HG02943 (cell line): Measurements from ENCODE around the gene SPDEF.

ENCODE experiments used
- ATAC-seq: cut with Tn5 transposase; IDR thresholded peaks from one replicate; pipeline ENCODE4 v1.9.1; 2021; ENCODE audit warnings: mild to moderate bottlenecking, low read depth, moderate library complexity; ENCODE audit not compliant: unreplicated experiment

Gene SPDEF

DNA sequence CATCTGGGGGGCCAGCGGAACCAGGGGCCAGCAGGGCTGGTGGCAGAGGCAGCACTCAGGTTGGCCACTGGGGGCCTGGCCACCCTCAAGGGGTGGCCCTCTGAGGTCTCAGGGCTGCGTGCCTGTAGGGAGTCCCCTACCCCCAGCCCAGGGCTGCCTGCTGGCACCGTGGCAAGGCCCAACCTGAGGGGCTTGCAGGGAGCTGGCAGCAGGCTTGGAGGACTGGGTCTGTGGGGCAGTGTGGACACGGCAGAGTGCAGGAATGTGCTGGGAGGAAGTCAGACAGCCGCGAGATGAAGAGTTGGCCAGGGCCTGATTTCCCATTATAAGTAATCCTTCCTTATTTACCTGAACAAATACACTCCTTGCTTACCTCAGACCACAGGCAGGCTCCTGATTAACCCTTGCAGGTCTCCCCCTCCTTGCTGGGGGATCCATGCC is at the start of gene SPDEF:
TSS of gene SPDEF (minus strand) at position 299 of the 441 bp plus-strand sequence. CDS start 11,874 bp downstream, outside the sequence.
- no peak for ATAC-seq

DNA sequence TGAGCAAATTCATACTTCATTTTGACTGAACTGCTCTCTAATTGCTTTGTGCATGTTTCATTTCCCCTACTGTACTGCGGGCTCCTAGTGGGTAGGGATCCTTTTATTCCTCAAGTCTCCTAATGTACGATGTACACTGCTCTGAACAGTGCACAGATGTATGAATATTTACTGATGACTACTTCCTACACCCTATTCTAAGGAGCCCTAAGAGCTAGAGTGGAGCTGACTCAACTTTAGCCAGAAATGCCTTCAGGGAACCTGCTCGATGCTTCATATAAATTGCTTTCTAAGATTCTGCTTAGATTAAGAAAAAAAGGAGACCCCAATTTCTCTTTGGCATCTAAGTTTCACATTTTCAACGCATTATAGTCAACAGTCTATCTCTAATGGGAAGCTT is 47.6 kb upstream of the SPDEF start:
- ATAC-seq: no peak

DNA sequence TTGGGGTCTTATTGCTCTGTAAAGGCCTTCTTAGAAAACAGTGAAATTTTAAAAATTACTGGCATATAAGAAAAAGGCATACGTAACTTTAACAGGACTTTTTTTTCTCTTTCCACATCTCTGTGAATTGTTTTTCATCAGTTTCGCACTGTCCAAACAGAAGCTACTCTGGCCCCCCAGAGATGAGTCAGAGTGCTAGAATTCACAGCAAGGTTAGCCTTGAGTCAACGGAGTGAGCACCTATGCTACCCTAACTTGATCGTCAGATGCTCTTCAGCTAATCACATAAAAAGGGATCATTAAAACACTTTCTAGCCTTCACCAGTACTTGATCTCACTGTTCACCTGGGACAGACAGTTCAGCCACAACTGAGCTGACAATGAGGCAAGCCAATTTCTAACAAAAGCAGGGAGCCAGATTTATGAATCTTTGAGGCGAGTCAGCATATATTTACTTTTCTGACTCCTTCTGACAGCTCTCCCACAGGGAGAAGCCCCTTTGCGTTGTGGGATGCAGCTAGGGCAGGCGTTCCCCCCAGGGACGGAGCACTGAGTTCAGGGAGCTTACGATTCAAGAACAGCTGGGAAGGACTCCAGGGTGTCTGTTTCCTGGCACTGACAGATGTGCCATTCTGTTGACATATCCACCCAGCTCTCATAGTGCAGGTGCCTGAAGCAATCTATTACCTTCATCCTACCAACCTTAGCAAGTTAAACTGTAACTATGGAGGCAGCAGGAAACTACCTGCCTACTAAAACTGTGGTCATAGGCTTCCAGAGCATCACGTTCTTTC is 46.4 kb upstream of the SPDEF start:
- ATAC-seq: no peak

DNA sequence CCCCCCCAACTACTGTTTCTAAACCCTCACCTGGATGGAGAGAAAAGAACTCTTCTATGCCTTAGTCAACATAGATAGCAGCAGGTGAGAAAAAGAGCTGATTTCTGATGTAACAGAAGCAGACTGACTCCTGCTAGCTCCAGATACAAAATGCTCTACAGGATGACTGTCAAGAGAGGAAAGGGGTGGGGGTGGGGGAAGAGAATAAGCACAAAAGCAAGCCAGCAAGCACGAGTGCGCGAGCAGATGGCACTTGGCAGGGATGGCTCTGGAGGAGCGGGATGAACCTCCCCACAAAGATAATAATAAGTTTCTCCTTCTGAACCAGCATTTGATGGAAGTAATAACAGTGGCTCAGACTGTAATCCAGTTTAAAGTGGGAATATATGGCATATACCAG is 45.6 kb upstream of the SPDEF start:
- ATAC-seq: no peak

DNA sequence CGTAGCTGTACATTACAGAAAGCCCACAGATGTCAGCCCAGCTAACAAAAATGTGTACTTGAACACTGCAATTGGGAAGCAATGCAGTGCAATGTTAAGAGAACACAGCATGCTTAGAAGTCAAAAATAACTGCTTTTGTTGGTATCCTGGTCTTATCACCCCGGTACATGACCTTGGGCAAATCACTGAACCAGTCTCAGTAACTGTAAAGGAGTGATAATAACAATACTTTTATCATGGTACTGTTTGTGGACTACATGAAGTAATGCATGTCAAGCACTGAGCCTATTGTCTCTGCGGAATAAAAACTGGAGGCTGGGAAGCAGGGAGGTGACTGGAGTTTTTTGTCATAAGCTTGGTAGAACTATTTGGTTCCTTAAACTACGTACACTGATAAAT is 44.7 kb upstream of the SPDEF start:
- ATAC-seq: no peak

DNA sequence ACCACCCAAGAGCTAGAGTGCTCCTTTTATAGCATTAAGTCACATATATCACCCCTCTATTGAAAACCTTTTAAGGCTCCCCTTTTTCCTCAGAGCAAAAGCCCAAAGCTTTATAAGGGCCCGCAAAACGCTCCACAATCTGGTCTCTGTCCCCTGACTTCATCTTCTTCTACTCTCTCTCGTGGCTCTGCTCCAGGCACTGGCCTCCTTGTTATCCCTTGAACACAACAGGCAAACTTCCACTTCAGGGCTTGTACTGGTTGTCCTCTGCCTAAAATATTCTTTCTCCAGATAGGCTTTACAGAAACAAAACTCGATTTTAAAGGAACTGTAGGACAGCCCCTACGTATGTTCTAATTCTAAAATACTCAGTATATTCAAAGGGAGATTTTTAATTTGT is 44.0 kb upstream of the SPDEF start:
- no peak for ATAC-seq

DNA sequence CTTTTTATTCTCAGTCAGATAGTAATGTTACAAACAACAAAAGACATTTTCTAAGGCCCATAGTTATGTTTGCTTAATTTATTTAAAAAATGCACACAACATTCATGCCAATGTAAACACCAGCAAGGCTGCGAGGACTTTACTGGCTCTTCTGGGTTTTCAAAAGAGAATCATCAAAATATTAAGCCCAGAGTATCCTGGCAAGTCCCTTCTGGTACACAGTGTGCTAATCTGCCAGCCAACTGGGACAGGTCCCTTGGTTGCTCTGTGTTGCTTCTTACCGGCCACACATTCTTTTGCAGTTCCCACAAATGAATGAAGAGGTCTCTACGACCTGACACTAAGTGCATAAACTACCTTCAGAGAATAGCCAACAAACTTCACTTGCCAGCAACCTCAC is 42.6 kb upstream of the SPDEF start:
- ATAC-seq: no peak

DNA sequence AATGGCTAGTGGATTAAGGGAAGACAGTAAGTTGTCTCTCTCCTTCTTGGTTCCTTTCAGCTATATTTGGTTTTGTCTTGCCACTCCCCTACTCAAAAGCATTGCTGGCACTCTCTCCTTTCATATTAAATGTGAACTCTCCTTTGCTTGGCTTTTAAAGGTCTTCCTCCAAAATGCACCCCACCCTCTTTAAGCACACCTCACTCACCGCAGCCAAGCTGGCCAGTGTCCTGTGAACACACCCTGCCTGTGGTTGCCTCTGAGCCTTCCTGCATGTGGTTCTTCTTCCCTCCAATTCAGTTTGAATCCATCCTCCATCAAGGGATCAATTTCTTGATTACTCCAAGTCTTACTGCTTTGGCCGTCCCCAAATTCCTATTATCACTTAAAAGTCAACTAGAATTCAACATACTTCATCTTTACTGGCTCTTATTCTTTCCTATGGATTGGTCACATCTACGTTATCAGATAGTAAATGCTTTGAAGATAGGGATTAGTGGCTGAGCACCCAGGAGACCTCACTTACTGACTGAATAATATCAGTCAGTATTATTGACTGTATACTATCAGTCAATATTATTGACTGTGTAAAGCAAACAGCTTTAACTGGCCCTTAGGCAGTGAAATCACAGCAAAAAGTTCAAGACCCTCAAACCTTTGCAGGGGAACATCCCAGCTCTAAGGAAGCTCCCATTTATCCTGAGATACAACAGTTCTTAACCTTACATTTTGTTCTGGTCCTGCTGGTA is 41.6 kb upstream of the SPDEF start:
- ATAC-seq: no peak

DNA sequence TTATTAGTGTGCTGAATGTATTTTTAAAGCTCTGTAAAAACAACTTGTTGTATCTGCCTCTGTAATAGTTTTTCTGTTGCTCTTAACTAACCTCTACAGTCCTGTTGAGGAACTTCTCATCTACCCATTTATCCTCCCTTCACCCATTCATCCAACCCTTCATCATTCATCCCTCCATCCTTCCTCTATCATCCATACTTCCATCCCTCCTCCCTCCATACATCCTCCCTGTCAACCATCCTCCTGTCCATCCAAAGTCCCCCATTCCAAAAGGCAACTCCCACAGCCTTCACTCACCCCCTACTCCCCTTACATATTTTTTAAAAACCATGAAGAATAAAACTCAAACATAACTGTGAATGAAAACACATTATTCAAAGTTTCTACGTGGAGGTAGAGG is 40.7 kb upstream of the SPDEF start:
- no peak for ATAC-seq

DNA sequence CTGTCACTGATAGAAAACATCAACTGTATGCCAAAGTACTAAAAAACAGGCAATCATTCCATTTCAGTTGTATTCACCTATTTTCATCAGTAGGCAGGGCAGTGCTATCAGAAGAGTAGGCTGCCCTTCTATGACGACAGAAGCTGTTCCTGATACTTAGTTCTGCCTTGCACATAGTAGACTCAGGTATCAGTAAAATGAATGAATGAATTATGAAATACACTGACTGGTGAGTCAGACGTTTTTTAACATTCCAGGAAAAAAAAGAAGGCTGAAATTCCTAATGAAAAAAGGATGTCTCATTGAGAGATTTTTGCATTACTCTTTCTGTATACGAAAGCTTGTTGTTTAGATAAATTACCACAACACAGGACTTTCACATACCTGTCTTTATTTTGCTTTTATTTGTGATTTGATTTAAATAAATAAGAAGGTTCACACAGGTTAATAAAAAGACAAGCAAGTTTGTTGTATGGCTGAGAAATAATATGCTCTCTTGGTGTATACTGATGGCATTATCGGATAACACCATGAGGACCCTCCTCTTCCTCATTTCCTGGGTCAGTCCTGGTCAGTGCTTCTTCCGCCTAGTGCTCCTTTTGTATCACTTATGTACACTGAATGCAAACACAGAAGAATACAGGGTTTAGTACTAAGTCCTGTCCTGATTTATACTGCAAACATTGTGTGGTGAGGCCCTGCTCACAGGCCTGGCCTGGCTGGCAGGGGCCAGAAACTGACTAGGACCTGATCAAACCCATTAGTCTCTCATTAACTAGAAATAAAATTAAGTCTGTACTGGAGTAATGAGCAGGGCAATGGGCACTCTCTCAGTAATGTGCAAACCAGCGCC is 39.4 kb upstream of the SPDEF start:
- ATAC-seq: no peak

DNA sequence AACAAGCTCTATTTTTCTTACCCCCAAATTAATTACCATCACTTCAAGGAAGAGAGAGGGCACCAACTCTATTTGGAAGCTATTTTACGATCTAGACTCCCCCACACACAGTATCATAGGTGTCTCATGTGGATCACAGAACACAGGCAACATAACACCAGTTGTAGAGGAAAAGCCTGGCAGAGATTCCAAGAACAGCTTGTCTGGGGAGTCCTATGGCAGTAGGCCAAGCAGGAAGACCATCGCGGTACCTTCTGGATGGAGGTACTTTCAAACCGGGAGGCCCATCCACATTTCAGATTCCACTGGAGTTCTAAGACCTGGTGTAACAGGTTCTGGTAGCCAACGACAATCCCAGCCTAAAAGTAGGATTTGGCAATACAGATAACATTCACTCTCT is 37.6 kb upstream of the SPDEF start:
- no peak for ATAC-seq

DNA sequence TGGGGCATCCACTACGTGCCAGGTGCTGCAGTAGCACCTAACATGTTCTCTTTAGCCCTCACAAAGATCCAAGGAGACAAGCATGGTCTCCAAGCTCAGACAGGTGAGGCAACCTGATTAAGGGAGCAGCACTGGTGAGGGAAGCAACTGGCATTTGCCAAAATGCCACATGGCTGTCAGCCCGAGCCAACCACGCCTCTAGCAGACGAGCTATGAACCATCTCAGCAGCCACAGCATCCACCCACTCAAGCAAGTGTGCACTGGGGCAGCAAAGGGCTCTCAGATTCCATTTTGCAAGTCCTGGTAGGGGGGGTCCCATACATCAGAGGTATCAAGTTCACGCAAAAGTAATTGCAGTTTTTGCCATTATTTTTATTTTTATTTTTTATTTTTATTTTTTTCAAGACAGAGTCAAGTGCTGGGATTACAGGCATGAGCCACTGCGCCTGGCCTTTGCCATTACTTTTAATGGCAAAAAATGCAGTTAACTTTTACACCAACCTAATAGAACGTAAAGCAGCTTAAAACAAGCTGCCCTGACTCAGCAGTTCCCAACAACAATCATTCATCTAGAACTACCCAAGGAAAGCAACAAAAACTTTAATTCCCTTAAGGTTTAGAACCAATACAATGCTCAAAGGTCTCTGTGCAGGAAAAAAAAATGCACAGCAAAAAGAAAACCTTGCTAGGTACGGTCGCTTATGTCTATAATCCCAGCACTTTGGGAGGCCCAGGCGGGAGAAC is 36.3 kb upstream of the SPDEF start:
- ATAC-seq: no peak

DNA sequence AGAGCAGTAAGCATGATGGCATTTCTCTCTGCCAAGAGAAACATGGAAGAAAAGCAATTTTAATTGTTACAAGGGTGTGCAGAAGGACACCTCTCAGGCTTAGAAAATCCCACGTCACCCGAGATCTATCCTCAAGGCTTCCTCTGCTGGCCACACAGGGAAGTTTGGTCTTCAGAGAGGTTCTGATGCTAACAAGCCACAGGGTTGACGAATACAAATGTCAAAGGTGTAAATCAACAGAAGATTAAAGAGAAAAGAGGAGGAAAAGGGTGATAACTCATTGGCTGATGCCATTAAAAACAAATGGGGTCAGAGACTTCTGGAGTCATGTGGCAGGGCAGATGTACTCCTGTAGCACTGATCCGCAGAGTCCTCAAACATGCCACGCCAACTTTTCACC is 33.6 kb upstream of the SPDEF start:
- no peak for ATAC-seq

DNA sequence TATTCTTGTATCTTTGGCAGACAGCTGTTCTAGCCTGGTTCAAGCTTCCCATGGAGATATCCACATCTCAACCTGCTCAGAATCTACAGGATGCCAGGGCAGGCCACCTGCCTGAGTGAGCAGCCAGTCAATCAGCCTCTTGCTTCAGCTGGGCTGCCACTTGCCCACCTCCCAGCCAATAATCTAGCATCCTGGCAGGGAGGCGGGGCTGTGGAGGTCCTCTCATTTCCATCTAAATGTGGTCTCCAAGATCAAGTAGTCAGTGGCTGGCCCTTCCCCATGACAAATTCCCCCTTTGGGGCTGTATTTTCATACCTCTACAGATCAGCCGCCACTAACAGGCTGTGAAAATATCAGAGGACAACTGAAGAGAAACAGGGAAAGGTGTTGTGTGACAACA is 33.0 kb upstream of the SPDEF start:
- ATAC-seq: no peak

DNA sequence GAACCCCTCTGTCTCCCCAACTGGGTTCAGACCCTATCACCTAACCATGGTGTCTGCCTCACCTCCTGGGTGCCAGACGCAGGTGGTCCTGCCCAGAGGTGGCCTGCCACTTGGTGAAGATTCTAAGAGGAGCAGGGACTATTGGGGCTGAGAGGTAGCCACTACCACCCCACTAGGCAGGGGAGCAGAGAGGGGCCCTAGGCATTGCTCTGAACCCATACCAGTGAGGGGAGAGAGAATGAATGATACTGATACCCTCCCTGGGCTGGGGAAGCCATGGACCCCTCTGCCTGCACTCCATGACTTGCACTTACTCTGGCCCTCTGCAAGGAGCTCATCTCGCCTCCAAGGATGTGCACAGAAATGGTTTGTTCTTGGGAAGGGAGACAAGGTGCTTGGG is 31.7 kb upstream of the SPDEF start:
- no peak for ATAC-seq

DNA sequence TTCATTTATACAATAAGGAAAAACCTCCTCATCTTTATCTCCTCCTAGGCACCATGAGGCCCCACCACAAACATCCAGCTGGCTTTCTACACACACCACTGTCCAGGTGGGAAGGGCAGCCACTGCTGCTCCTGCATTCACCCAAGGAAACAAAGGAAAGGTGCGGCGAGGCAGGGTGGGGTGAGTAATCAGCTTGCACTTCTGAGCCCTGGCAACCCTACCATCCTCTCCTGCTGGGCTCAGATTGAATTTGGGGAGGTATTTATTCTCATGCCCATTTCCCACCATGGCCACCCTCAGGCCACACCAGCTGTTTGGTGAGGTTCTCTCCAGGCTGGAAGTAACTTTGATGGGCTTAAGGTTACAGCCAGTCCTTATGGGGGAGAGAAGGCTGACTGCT is 31.2 kb upstream of the SPDEF start:
- no peak for ATAC-seq

DNA sequence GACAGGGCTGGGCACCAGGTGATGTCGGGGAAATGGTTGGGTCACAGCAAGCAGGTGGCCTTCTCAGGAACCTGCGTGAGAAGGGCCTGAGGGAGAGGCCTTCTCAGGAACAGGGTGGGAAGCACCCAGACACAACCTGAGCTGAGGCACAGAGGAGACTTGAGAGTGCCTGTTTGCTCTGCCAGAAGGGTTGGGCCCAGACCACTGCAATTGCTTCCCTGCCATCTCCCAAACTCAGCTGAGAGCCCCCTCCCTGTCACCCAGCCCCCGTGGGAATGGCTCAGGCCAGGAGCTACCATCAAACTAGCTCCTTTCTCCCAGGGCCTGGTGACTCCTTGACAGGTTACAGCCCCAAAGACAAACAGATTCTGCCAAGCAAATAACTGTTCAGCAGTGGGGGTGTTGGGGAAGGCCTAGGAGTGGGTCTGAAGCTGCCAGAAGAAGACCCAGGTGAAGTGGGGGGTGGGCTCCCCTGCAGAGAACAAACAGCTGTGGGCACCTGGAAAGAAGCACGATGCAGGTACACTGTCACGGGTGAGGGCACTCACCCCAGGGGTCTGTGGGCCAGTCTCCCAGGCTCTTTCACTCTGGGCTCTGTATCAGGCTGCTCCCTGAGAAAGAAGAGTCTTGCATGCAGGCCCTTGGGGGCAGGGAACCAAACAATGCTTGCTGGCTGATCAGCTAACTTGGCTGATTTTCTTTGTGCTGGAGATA is 30.4 kb upstream of the SPDEF start:
- ATAC-seq: no peak

DNA sequence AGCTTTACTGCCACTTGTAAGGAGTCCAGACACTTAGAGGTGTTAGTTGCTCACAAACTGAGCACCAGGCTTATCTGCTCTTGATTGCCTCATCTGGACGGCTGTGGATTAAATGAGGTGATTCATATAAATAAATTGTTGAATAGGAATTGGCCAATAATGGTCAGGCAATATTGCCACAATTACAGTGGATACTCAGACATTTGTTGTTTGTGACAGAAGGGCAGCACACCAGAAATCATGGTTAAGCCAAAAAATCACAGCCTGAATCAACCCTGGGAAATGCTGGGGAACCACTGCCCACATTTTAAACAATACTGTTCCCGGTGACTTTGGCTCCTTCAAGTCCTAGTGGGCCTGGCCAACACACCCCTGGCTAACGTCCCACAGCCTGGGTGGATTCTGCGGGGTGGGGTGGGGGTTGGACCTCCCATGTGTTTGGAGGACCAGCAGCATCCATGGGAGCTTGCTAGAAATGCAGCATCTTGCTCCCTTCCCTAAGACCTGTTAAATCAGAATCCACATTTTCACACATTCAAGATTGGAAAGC is 29.5 kb upstream of the SPDEF start:
- no peak for ATAC-seq

DNA sequence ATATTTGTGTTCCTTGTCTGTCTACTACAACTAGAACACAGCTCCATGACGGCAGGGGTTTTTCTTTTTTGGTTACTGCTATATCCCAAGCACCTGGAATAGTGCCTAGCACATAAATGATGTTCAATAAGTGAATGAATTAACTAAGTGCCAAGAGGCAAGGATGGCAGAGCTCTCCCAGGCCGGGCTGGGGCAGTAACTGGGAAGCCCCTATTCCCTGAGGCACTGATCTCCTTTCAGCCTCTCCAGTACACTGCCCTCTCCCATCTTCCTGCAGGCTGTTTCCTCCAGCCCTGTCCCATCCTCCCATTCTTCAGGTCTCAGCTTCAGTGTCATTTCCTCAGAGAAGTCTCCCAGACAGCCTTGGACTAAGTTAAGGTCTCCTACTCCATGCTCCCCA is 29.0 kb upstream of the SPDEF start:
- no peak for ATAC-seq

DNA sequence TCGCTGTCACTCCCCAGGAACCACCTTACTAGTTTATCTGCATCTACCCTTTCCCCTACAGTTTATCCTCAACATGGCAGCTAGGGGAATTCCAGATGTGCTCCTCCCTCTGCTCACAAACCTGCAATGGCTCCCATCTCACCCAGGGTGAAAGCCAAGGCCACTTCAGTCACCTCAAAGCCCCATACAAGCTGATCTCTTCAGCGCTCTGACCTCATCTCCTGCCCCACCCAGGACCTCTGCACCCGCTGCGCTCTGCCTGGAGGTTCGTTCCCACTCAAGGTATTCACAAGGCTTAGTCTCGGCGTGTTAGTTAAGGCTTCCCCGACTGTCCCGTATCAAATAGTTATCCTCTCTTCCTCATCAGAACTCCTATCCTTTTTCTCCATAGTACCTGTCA is 28.6 kb upstream of the SPDEF start:
- ATAC-seq: no peak
